ENCODE results near the gene AUP1.

AUP1 gene

DNA sequence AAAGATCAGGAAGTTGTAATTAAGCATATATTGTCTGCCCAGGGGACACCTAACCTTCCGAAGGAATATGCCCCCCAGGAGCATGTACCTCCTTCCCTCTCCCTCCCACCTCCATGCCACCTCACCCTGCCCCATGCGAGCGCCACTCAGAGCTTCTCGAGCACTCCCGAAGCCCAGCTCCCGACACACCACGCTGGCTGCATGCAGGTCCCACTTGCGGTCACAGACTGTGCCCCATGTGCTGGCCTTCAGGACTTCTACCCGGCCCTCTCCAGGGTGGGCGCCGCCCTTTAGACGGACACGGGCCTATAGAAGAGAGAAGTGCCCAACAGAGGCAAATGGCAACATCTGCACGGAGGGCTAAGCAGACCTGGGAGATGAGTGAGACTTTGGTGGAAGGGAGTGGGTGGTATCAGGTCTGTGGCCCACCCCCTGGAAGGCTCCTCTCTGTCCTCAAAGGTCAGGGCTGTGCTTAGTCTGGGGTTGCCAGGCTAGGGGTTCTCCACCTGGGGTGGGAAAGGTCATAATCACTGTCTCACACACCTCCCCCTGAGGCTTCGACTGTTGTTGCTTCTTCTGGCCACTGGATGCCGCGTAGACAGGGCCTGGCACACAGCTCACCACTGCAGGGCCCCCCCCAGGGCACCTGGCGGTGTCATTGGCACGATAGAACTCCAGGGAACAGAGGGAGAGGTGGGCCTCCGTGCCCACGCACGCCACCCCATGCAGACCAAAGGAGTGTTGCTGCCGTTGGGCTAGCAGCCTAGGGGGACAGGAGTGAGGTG is 6.9 kb upstream of the AUP1 start:
- TF ChIP-seq, protein P1, sequence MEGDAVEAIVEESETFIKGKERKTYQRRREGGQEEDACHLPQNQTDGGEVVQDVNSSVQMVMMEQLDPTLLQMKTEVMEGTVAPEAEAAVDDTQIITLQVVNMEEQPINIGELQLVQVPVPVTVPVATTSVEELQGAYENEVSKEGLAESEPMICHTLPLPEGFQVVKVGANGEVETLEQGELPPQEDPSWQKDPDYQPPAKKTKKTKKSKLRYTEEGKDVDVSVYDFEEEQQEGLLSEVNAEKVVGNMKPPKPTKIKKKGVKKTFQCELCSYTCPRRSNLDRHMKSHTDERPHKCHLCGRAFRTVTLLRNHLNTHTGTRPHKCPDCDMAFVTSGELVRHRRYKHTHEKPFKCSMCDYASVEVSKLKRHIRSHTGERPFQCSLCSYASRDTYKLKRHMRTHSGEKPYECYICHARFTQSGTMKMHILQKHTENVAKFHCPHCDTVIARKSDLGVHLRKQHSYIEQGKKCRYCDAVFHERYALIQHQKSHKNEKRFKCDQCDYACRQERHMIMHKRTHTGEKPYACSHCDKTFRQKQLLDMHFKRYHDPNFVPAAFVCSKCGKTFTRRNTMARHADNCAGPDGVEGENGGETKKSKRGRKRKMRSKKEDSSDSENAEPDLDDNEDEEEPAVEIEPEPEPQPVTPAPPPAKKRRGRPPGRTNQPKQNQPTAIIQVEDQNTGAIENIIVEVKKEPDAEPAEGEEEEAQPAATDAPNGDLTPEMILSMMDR (conservative IDR thresholded peaks at IDR 0.05; ENCODE audit: control insufficient read depth, insufficient read depth, low read depth, low read length), result no peak
- no peak overlapping the region for H3K4me3 ChIP-seq (ENCODE audit: control insufficient read depth, low read depth, low read length)

DNA sequence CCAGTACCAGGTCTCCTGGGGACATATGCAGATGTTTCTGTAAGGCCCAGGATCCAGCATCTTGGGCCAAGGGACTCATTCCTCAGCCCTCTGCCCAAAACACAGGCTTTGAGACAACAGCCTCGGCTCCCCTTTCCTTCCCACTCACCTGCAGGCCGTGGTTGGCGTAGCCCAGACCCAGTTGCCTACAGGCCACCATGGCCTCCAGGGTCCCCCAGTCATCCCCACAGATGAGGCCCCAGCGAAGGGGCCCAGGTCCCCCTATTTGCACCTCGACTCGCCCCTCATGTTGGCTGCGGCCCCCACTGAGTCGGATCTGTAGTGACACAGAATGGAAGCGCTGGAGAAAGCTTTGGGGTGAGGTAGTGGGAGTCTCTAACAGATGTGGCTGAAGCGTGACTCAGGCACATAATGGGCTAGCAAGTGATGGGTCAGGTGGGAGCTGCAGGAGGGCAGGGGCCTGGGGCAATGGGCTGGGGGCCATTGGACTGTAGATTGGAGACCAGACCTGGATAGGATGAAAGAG is 6.0 kb upstream of the AUP1 start:
- DNase-seq (ENCODE audit: low read depth), result no peak
- H3K4me3 ChIP-seq (ENCODE audit: control insufficient read depth, low read depth, low read length), result no peak overlapping the region
- TF ChIP-seq, protein P1 (conservative IDR thresholded peaks at IDR 0.05; ENCODE audit: control insufficient read depth, insufficient read depth, low read depth, low read length), result no peak

More for the DNA sequence above, 6.9 kb upstream of the AUP1 start:
- DNase-seq (ENCODE audit: low read depth), result no peak

DNA sequence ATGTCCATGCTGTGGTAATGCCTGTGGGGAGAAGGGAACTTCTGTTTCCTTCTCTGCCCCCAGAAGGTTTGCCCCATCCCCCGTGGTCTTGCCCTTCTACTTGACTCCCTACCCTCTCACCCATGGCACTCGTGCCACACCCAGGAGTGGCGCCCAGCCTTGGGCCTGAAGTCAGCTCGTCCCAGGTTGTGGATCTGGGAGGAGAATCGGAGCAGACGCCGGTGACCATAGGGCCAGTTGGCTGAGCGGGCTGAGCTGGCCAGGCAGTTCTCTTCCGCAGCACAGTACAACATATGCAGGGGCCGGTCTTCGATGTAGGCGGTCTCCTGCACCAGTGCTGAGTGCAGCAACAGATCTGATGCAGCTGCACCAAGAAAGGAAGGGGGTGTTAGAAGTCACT is 4.9 kb upstream of the AUP1 start:
- no peak for DNase-seq (ENCODE audit: low read depth)
- no peak overlapping the region for H3K4me3 ChIP-seq (ENCODE audit: control insufficient read depth, low read depth, low read length)
- TF ChIP-seq, protein P1 (conservative IDR thresholded peaks at IDR 0.05; ENCODE audit: control insufficient read depth, insufficient read depth, low read depth, low read length), result no peak

DNA sequence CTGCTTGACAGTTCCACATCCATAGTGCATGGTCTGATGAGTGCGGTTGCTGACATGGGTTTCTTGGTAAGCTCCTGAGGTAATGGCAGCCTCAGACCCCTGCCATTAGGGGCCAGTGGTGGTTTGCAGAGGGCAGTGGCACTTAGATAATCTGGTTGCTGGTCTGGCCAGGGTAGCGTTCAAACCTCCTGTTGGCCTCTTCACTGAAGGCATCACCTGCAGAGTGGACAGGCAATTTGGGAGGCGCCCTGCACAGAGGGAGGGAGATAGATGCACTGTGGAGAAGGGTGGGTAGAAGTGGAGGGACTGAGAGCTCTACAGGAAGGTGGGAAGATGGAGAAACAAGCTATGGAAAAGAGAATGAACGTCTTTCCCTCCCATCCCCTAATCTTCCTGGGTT is 4.0 kb upstream of the AUP1 start:
- no peak overlapping the region for H3K4me3 ChIP-seq (ENCODE audit: control insufficient read depth, low read depth, low read length)
- TF ChIP-seq, protein P1 (conservative IDR thresholded peaks at IDR 0.05; ENCODE audit: control insufficient read depth, insufficient read depth, low read depth, low read length), result no peak
- no peak for DNase-seq (ENCODE audit: low read depth)

DNA sequence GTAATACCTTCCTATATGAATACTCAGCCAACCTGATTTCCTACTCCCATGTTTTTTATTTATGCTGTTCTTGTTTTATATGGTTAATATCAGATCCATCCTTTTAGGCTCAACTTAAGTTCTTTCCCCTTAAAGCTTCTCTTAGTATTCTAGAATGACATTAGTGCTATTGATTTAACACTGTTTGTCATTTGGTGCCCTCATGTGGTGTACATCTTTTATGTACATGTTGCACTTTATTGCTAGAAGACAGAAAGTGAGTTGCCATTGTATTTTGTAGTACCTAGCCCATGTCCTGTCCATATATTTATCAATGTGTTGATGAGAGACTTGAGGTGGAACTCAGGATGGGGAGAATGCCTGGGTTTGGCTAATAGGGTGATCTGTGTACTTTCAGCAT is 2.7 kb upstream of the AUP1 start:
- peak; percentile 76 for DNase-seq (ENCODE audit: low read depth)
- H3K4me3 ChIP-seq (ENCODE audit: control insufficient read depth, low read depth, low read length), result no peak overlapping the region
- TF ChIP-seq, protein P1 (conservative IDR thresholded peaks at IDR 0.05; ENCODE audit: control insufficient read depth, insufficient read depth, low read depth, low read length), result peak; percentile 38

DNA sequence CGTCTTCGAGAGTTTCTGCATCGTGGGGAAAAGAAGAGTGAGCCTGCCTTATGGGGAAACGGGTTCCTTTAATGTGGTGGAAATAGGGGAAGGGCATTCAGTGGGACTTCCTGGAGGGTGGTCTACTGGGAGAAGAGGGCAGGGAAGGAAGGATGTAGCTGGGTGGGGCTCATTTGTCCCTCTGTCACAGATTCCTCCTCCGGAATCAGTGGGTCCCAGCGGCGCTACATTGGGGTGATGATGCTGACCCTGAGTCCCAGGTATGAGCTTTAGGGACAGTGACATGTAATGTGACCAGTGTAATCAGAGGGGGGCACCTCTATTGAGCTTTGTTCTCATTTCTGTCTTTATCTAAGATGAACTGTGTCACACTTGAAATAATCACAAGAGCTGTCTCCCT is 2.2 kb upstream of the AUP1 start:
- TF ChIP-seq, protein P1 (conservative IDR thresholded peaks at IDR 0.05; ENCODE audit: control insufficient read depth, insufficient read depth, low read depth, low read length), result no peak
- no peak overlapping the region for H3K4me3 ChIP-seq (ENCODE audit: control insufficient read depth, low read depth, low read length)
- DNase-seq (ENCODE audit: low read depth), result no peak
